Parathyroid adenoma (tissue), 2 donors: ENCODE results near the gene ABCF1.

Experiments used
- H2AFZ ChIP-seq: fragments of 300-600 bp; sonication (generic); one replicate; pipeline ENCODE4 v1.7.0; 2017; ENCODE audit warnings: antibody characterized with exemption, mild to moderate bottlenecking
- H3K27ac ChIP-seq: fragments of 300-600 bp; sonication (generic); one replicate; pipeline ENCODE4 v1.7.0; 2017
- H3K27me3 ChIP-seq: fragments of 300-600 bp; sonication (generic); one replicate; pipeline ENCODE4 v1.7.0; 2017; ENCODE audit warnings: low read length; ENCODE audit not compliant: control insufficient read depth, insufficient read depth
- H3K36me3 ChIP-seq: fragments of 300-600 bp; sonication (generic); one replicate; pipeline ENCODE4 v1.7.0; 2017; ENCODE audit warnings: low read length; ENCODE audit not compliant: control insufficient read depth, insufficient read depth
- H3K4me1 ChIP-seq: fragments of 300-600 bp; sonication (generic); one replicate; pipeline ENCODE4 v1.7.0; 2017; ENCODE audit warnings: control low read depth
- H3K4me2 ChIP-seq: fragments of 300-600 bp; sonication (generic); one replicate; pipeline ENCODE4 v1.7.0; 2017; ENCODE audit warnings: low read length
- H3K4me3 ChIP-seq: fragments of 300-600 bp; sonication (generic); one replicate; pipeline ENCODE4 v1.7.0; 2017; ENCODE audit warnings: low read depth, low read length
- H3K79me2 ChIP-seq: fragments of 300-600 bp; sonication (generic); one replicate; pipeline ENCODE4 v1.7.0; 2017; ENCODE audit warnings: control low read depth
- H3K9ac ChIP-seq: fragments of 300-600 bp; sonication (generic); one replicate; pipeline ENCODE4 v1.7.0; 2017; ENCODE audit warnings: mild to moderate bottlenecking
- H3K9me3 ChIP-seq: fragments of 300-600 bp; sonication (generic); one replicate; pipeline ENCODE4 v1.7.0; 2017; ENCODE audit warnings: low read length; ENCODE audit not compliant: control insufficient read depth
- TF ChIP-seq, protein P1 (sequence below): fragments of 300-600 bp; sonication (generic); IDR thresholded peaks from one replicate; pipeline ENCODE4 v1.7.0; 2017; ENCODE audit warnings: antibody characterized with exemption, mild to moderate bottlenecking
- donor health status: primary hyperparathyroidism.

ABCF1 gene

DNA sequence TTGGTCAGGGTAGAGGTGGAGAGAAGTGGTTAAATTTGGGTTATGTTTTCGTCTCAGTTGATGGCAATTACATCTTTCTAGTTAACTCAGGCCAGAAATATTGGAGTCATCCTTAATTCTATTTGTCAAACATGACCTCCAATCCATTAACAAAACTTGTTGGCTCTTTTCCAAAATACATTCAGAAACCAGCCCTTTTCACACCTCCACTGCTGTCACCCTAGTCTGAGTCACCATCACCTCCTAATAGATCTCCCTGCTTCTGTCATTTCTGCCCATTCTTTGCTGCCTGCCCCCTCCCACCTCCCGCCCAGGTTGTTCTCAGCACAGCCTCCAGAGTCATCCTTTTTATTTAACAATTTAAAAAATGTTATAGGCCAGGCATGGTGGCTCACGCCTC, 3.0 kb upstream of the ABCF1 start:
- Histone ChIP-seq H3K79me2 (peaks cover 23% of the 10 kb centered on the region), H3K27ac (no peak overlapping the region), H3K9me3 (no peaks in the 10 kb centered on the region), H3K4me2 (no peak overlapping the region), H3K4me1 (peaks cover 14% of the 10 kb centered on the region), H3K9ac (no peak overlapping the region), H3K36me3 (no peaks in the 10 kb centered on the region), H3K4me3 (no peak overlapping the region), H3K27me3 (no peaks in the 10 kb centered on the region), H2AFZ (no peak overlapping the region)
- TF ChIP-seq, protein P1, sequence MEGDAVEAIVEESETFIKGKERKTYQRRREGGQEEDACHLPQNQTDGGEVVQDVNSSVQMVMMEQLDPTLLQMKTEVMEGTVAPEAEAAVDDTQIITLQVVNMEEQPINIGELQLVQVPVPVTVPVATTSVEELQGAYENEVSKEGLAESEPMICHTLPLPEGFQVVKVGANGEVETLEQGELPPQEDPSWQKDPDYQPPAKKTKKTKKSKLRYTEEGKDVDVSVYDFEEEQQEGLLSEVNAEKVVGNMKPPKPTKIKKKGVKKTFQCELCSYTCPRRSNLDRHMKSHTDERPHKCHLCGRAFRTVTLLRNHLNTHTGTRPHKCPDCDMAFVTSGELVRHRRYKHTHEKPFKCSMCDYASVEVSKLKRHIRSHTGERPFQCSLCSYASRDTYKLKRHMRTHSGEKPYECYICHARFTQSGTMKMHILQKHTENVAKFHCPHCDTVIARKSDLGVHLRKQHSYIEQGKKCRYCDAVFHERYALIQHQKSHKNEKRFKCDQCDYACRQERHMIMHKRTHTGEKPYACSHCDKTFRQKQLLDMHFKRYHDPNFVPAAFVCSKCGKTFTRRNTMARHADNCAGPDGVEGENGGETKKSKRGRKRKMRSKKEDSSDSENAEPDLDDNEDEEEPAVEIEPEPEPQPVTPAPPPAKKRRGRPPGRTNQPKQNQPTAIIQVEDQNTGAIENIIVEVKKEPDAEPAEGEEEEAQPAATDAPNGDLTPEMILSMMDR, result no peak

DNA sequence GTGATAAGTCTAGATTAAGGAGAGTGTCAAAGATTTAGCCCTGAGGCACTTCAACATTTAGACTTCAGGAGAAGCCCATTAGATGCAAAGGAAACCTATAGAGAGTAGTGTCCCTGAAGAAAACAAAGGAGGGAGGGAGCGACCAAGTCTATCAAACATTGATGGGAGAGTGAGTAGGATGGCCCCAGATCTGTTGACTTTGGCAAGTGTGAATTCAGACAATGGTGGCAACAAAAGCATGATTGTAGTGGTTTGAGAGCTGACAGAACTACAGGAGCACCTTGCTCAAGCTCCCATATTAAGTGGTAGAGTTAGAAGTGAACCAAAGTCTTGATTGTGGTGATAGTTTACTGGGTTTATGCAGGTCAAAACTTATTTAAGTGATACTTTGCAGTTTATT, 979 bp upstream of the ABCF1 start:
- H3K4me2 ChIP-seq, result peak overlapping the region; percentile 89
- peaks cover 14% of the 10 kb centered on the region for H3K4me1 ChIP-seq
- no peaks in the 10 kb centered on the region for H3K27me3 ChIP-seq
- H3K36me3 ChIP-seq, result no peaks in the 10 kb centered on the region
- H3K9me3 ChIP-seq, result no peaks in the 10 kb centered on the region
- TF ChIP-seq, protein P1, result no peak
- peak overlapping the region; percentile 69 for H2AFZ ChIP-seq
- H3K4me3 ChIP-seq, result peak overlapping the region; percentile 99
- no peak overlapping the region for H3K9ac ChIP-seq
- peaks cover 28% of the 10 kb centered on the region for H3K79me2 ChIP-seq
- no peak overlapping the region for H3K27ac ChIP-seq

DNA sequence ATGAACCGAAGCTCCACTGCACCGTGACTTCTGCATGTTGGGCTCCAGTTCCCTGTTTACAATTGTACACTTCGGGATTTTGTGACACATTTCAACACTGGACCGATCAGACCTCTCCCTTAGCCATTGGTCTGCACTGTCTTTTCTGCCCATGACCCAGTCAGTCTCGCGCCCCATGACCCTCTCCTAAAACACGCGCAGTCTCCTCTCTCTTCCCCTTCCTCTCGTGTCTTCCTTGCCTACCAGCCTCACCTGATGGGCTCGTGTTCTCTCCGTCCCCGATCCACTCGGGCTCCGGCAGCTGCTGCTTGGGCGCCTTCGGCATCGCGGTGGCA, 535 bp upstream of the ABCF1 start:
- H3K27ac ChIP-seq, result peak overlapping the region; percentile 73
- no peaks in the 10 kb centered on the region for H3K9me3 ChIP-seq
- TF ChIP-seq, protein P1, result no peak
- H3K4me1 ChIP-seq, result peaks cover 11% of the 10 kb centered on the region
- peaks cover 32% of the 10 kb centered on the region for H3K79me2 ChIP-seq
- peak overlapping the region; percentile 89 for H3K4me2 ChIP-seq
- H2AFZ ChIP-seq, result peak overlapping the region; percentile 69
- peak overlapping the region; percentile 99 for H3K4me3 ChIP-seq
- no peaks in the 10 kb centered on the region for H3K36me3 ChIP-seq
- peak overlapping the region; percentile 11 for H3K9ac ChIP-seq
- no peaks in the 10 kb centered on the region for H3K27me3 ChIP-seq

DNA sequence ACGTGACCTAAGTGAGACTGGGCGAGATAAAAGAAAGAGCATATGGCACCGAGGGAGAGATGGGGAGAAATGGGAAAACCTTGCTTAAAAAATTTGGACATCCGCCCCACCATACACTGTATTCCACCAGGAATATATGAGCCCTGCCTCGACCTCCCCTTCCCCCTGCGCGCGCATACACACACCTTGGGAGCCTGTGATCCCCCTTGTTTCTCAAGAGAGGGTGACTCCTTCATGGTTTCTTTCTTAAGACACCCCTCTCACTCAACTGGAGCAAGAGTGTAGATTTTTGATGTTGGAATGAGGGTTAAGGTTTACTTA, 480 bp downstream of the ABCF1 start:
- Histone ChIP-seq H3K9me3 (no peaks in the 10 kb centered on the region), H3K4me3 (peak overlapping the region; percentile 99), H2AFZ (peak overlapping the region; percentile 69), H3K79me2 (peaks cover 35% of the 10 kb centered on the region), H3K36me3 (no peaks in the 10 kb centered on the region), H3K27me3 (no peaks in the 10 kb centered on the region), H3K9ac (peak overlapping the region; percentile 2), H3K4me2 (peak overlapping the region; percentile 89), H3K4me1 (peaks cover 9% of the 10 kb centered on the region), H3K27ac (peak overlapping the region; percentile 73)
- TF ChIP-seq, protein P1, result no peak

DNA sequence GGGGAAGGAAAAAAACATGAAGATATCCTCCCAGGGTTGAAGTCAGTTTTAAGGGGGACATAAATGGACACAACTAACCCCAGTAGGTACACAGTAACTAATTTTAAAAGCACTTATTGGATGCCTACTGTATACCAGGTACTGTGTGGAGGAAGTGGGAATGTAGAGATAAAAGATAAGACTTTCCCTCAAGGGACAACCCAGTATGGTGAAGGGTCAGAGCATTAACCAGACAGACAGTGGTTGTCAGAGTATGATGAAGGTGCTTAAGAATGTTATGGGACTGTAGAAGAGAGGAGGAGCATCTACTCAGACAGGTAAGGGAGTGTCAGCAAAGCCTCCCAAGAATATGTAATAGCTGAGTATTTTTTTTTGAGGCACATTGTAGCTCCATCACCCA, 906 bp downstream of the ABCF1 start:
- H3K4me3 ChIP-seq, result peak overlapping the region; percentile 99
- no peak overlapping the region for H2AFZ ChIP-seq
- no peaks in the 10 kb centered on the region for H3K9me3 ChIP-seq
- TF ChIP-seq, protein P1, result no peak
- no peaks in the 10 kb centered on the region for H3K36me3 ChIP-seq
- H3K79me2 ChIP-seq, result peaks cover 35% of the 10 kb centered on the region
- peaks cover 9% of the 10 kb centered on the region for H3K4me1 ChIP-seq
- H3K4me2 ChIP-seq, result peak overlapping the region; percentile 89
- H3K9ac ChIP-seq, result no peak overlapping the region
- H3K27me3 ChIP-seq, result no peaks in the 10 kb centered on the region
- no peak overlapping the region for H3K27ac ChIP-seq
